ENCODE data around the gene CARS1.
A peak's percentile ranks its signal among the peaks of the same experiment; 100 is the strongest.

The CARS1 gene

DNA sequence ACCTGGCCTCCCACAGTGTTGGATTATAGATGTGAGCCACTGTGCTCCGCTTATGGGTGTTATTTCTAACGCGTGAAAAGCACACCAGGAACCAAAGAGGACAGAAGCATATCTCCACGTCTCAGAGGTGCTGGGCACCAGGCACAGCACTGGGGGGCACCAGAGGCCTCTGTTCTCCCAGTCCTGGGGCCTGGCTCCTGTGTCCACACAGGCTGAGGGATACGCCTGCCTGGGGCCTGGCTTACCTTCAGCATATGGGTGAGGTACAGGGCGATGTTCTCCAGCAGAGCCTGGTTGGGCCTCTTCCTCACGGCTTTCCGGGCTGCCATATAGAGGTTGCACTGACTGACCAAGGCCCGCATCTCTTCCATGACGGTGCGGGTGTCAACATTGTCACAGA, 40.4 kb downstream of the CARS1 start:
- no peaks in the 10 kb centered on the region for H3K79me2 ChIP-seq (ENCODE audit: insufficient read depth, low read length)
- peaks cover 3% of the 10 kb centered on the region for H3K4me1 ChIP-seq (ENCODE audit: insufficient read depth, low read length, poor library complexity, severe bottlenecking)
- no peaks in the 10 kb centered on the region for H3K9me3 ChIP-seq (ENCODE audit: insufficient read depth, low read depth, low read length)
- peaks cover 42% of the 10 kb centered on the region; the same call in 1 of the 2 replicates for H3K36me3 ChIP-seq (ENCODE audit: insufficient read depth, low read length)
- H3K4me2 ChIP-seq (ENCODE audit: low read depth, low read length, poor library complexity, severe bottlenecking) = no peak overlapping the region
- no peak overlapping the region for H2AFZ ChIP-seq (ENCODE audit: low read length)
- H4K20me1 ChIP-seq (ENCODE audit: insufficient read depth, low read length, poor library complexity, severe bottlenecking) = no peaks in the 10 kb centered on the region
- H3F3A ChIP-seq (ENCODE audit: low read depth) = no peaks in the 10 kb centered on the region
- H3K27me3 ChIP-seq (ENCODE audit: insufficient read depth, low read length, poor library complexity, severe bottlenecking) = no peaks in the 10 kb centered on the region
- H3K4me3 ChIP-seq (ENCODE audit: low read length, poor library complexity, severe bottlenecking) = no peak overlapping the region
- H3K9me2 ChIP-seq (replicated peaks; ENCODE audit: low read depth, low read length) = no peaks in the 10 kb centered on the region
- TF ChIP-seq, protein P1, sequence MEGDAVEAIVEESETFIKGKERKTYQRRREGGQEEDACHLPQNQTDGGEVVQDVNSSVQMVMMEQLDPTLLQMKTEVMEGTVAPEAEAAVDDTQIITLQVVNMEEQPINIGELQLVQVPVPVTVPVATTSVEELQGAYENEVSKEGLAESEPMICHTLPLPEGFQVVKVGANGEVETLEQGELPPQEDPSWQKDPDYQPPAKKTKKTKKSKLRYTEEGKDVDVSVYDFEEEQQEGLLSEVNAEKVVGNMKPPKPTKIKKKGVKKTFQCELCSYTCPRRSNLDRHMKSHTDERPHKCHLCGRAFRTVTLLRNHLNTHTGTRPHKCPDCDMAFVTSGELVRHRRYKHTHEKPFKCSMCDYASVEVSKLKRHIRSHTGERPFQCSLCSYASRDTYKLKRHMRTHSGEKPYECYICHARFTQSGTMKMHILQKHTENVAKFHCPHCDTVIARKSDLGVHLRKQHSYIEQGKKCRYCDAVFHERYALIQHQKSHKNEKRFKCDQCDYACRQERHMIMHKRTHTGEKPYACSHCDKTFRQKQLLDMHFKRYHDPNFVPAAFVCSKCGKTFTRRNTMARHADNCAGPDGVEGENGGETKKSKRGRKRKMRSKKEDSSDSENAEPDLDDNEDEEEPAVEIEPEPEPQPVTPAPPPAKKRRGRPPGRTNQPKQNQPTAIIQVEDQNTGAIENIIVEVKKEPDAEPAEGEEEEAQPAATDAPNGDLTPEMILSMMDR (conservative IDR thresholded peaks at IDR 0.05; ENCODE audit: low read length) = 0 out of 2 replicates have a peak, but pooled peaks have one; percentile 14
- TF ChIP-seq EZH2phosphoT487 (IDR thresholded peaks at IDR 0.05; ENCODE audit: borderline replicate concordance) = no peak
- no peak overlapping the region for H3K9ac ChIP-seq (ENCODE audit: low read depth, low read length, poor library complexity, severe bottlenecking)

DNA sequence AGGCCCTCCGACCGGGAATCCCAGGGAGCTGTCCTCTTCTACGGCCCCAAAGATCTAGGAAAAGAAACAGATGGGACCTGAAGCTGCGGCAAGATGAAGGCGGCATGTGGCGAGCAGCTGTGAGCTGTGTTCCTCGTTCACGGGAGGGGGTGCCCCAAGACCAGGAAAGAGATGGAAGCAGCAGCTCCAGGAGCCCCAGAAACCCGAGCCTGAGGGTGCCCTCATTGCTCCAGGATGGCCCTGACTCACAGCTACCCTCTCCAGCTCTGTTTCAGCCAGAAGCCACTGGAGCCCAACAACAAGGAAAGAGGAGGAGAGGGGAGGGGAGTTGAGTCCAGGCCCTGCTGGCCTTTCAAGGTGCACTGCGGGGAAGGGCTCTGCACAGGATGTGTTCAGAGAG, 41.4 kb downstream of the CARS1 start:
- no peak overlapping the region for H3K9ac ChIP-seq (ENCODE audit: low read depth, low read length, poor library complexity, severe bottlenecking)
- H3F3A ChIP-seq (ENCODE audit: low read depth) = no peaks in the 10 kb centered on the region
- H3K4me3 ChIP-seq (ENCODE audit: low read length, poor library complexity, severe bottlenecking) = no peak overlapping the region
- H2AFZ ChIP-seq (ENCODE audit: low read length) = no peak overlapping the region
- no peak overlapping the region for H3K4me2 ChIP-seq (ENCODE audit: low read depth, low read length, poor library complexity, severe bottlenecking)
- H4K20me1 ChIP-seq (ENCODE audit: insufficient read depth, low read length, poor library complexity, severe bottlenecking) = no peaks in the 10 kb centered on the region
- H3K4me1 ChIP-seq (ENCODE audit: insufficient read depth, low read length, poor library complexity, severe bottlenecking) = peaks cover 3% of the 10 kb centered on the region
- H3K36me3 ChIP-seq (ENCODE audit: insufficient read depth, low read length) = peaks cover 49% of the 10 kb centered on the region; the same call in 1 of the 2 replicates
- H3K9me2 ChIP-seq (replicated peaks; ENCODE audit: low read depth, low read length) = no peaks in the 10 kb centered on the region
- no peak for TF ChIP-seq EZH2phosphoT487 (IDR thresholded peaks at IDR 0.05; ENCODE audit: borderline replicate concordance)
- TF ChIP-seq, protein P1 (conservative IDR thresholded peaks at IDR 0.05; ENCODE audit: low read length) = no peak
- no peaks in the 10 kb centered on the region for H3K9me3 ChIP-seq (ENCODE audit: insufficient read depth, low read depth, low read length)
- no peaks in the 10 kb centered on the region for H3K79me2 ChIP-seq (ENCODE audit: insufficient read depth, low read length)
- no peaks in the 10 kb centered on the region for H3K27me3 ChIP-seq (ENCODE audit: insufficient read depth, low read length, poor library complexity, severe bottlenecking)

DNA sequence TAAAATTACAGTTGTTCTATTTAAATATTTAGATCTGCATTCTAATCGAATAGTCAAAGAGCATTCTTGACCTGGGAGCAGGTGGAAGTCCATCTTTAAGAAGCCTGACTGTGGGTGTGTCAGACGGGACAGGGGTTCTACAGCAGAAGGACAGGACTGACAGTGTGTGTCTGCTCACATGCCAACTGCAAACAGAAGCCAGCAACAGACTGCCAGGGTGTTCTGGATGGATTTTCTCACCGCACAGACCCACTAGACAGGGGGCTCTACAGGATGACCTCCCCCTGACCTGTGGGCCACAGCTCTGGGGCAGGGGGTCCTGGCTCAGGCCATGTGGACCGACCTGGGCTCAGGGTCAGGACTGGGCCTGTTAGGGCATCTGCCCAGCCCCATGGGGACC, 42.3 kb downstream of the CARS1 start:
- Histone ChIP-seq H4K20me1 (ENCODE audit: insufficient read depth, low read length, poor library complexity, severe bottlenecking) (no peaks in the 10 kb centered on the region), H3K4me3 (ENCODE audit: low read length, poor library complexity, severe bottlenecking) (no peak overlapping the region), H3K36me3 (ENCODE audit: insufficient read depth, low read length) (peaks cover 49% of the 10 kb centered on the region; the same call in 1 of the 2 replicates)

More for the DNA sequence above, 42.3 kb downstream of the CARS1 start:
- no peak overlapping the region for H3K4me2 ChIP-seq (ENCODE audit: low read depth, low read length, poor library complexity, severe bottlenecking)
- H3F3A ChIP-seq (ENCODE audit: low read depth) = no peaks in the 10 kb centered on the region
- peaks cover 3% of the 10 kb centered on the region for H3K4me1 ChIP-seq (ENCODE audit: insufficient read depth, low read length, poor library complexity, severe bottlenecking)
- TF ChIP-seq, protein P1 (conservative IDR thresholded peaks at IDR 0.05; ENCODE audit: low read length) = no peak
- no peak for TF ChIP-seq EZH2phosphoT487 (IDR thresholded peaks at IDR 0.05; ENCODE audit: borderline replicate concordance)
- H3K9me2 ChIP-seq (replicated peaks; ENCODE audit: low read depth, low read length) = no peaks in the 10 kb centered on the region
- H3K9me3 ChIP-seq (ENCODE audit: insufficient read depth, low read depth, low read length) = no peaks in the 10 kb centered on the region
- H2AFZ ChIP-seq (ENCODE audit: low read length) = no peak overlapping the region
- no peaks in the 10 kb centered on the region for H3K27me3 ChIP-seq (ENCODE audit: insufficient read depth, low read length, poor library complexity, severe bottlenecking)
- no peaks in the 10 kb centered on the region for H3K79me2 ChIP-seq (ENCODE audit: insufficient read depth, low read length)
- no peak overlapping the region for H3K9ac ChIP-seq (ENCODE audit: low read depth, low read length, poor library complexity, severe bottlenecking)
